ENCODE results near the gene NFATC2.
A peak's percentile ranks its signal among the peaks of the same experiment; 100 is the strongest.

Gene NFATC2

DNA sequence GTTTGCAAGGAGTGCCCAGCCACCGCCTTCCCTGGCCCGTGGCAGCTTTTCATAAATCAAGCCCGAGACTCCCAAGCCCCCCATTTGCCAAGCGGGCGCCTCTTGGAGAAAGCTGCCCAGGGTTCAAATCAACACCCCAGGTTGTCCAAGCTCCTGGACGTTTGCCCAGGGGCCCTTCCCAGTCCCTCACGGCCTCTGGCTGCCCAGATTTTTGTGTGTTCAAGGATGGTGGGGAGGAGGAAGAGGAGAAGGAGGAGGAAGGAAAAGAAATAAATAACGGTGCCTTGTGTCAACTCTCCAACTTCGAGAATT lies 20.6 kb upstream of the NFATC2 start:
- DNase-seq (ENCODE audit: low spot score) = no peak
- in situ Hi-C loops (cut with MboI; ENCODE audit: low sequenced_read_pairs, unreplicated experiment) = no loop called here
- TF ChIP-seq, protein P1, sequence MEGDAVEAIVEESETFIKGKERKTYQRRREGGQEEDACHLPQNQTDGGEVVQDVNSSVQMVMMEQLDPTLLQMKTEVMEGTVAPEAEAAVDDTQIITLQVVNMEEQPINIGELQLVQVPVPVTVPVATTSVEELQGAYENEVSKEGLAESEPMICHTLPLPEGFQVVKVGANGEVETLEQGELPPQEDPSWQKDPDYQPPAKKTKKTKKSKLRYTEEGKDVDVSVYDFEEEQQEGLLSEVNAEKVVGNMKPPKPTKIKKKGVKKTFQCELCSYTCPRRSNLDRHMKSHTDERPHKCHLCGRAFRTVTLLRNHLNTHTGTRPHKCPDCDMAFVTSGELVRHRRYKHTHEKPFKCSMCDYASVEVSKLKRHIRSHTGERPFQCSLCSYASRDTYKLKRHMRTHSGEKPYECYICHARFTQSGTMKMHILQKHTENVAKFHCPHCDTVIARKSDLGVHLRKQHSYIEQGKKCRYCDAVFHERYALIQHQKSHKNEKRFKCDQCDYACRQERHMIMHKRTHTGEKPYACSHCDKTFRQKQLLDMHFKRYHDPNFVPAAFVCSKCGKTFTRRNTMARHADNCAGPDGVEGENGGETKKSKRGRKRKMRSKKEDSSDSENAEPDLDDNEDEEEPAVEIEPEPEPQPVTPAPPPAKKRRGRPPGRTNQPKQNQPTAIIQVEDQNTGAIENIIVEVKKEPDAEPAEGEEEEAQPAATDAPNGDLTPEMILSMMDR (IDR thresholded peaks at IDR 0.05; ENCODE audit: borderline replicate concordance, control extremely low read depth, extremely low read depth, insufficient read depth, missing control alignments) = no peak

DNA sequence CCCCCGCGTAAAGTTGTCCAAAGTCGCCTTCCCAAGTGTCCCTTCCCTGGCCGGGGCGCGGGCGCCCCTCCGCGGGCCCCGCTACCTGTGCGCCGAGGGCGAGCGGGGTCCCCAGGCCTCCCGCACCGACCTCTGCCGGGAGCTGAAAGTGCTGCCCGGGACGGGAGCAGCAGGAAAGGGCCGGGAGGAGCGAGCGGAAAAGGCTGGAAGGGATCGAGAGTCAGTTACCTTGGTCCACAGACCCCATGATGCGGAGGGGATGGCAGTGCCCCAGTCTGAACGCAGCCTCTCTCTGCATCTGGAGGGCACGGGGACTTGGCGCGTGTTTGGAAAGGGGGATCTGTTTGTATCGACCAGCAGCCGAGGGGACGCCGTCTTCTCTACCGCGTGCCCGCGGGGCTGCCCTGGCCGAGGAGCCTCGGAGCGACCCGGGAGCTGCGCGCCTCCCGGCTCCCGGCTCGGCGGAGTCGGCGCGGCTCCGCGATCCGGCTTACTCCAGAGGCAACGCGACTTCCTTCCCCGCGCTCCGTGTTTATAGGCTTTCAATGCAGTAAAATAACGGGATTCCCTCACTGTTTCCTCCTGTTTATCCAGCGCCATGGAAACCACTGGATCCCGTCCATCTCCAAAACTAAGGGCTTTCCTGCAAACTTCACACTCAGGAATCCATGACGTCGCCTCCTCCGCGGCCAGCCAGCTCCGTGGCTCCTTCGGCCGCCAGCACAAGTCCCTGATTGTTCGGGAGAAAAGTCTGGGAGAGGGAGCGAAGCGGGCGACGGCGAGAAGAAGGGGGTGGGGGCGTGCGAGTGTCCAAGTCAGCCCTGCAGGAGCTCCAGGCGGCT lies 20.0 kb upstream of the NFATC2 start:
- in situ Hi-C loops (cut with MboI; ENCODE audit: low sequenced_read_pairs, unreplicated experiment) = no loop called here
- peak; percentile 50 for DNase-seq (ENCODE audit: low spot score)
- TF ChIP-seq, protein P1 (IDR thresholded peaks at IDR 0.05; ENCODE audit: borderline replicate concordance, control extremely low read depth, extremely low read depth, insufficient read depth, missing control alignments) = peak; percentile 4

DNA sequence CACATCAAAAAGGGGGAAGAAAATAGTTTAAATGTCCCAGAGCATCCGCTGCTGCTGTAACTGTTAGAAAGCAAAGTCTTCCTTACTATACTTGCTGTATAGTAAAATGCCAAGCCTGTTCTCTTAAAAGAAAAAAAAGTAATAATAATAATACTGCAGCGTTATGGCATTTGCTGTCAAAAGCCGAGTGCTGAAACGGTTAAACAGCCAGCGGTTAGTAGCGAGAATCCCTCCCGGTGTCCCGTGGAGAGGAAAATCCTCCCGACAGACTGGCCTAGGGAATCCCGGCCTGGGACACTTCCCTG lies 19.5 kb upstream of the NFATC2 start:
- DNase-seq (ENCODE audit: low spot score) = no peak
- in situ Hi-C loops (cut with MboI; ENCODE audit: low sequenced_read_pairs, unreplicated experiment) = no loop called here
- TF ChIP-seq, protein P1 (IDR thresholded peaks at IDR 0.05; ENCODE audit: borderline replicate concordance, control extremely low read depth, extremely low read depth, insufficient read depth, missing control alignments) = no peak

DNA sequence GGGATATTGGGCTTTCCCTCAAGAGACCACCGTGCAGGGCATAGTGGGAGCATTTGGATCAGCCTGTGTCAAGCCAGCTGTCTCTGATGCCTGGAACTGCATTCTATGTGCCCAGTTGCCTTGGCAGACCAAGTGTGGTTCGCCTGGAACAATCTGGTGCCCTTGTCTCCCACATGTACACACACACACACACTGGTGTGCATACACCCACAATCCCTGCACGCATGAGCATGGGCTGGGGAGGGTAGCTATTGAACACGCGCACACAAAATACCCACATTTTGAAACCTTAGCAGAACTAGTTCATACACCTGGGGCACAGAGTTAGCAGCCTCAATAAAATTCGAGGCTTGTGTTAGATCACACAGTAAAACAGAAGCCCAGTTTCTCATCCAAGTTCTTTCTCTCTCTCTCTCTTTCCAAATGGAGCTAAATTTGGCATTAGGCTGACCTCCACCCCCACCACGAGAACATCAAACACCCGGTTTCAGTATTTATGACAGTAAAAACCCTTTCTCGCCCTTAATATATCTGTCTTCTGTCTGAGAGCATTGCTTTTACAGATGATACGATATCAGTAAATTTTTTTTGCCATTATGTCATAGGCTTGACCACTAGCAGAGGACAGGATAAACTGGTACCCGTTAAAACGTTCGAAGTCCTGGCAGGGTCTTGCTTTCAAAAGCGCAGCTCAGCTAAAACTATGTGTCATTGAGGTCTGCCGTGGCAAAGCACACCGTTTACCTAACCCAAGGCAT lies 18.2 kb upstream of the NFATC2 start:
- in situ Hi-C loops (cut with MboI; ENCODE audit: low sequenced_read_pairs, unreplicated experiment) = no loop called here
- TF ChIP-seq, protein P1 (IDR thresholded peaks at IDR 0.05; ENCODE audit: borderline replicate concordance, control extremely low read depth, extremely low read depth, insufficient read depth, missing control alignments) = no peak
- no peak for DNase-seq (ENCODE audit: low spot score)

DNA sequence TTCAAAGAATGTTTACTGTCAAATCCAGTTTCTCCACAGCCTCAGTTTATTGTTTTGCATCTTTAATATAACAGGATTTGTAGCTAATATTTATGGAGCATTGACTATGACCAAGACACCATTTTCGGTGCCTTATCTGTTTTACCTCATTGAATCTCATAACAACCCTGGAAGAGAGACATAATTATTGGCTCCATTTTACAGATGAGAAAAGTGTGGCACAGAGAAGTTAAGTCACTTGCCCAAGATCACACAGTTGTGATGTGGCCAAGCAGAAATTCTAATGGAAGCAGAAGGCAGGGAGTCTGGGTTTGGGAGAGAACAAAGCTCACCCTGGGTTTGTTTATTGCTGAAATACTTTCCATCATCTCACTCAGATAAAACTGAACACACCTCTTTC lies 17.5 kb upstream of the NFATC2 start:
- TF ChIP-seq, protein P1 (IDR thresholded peaks at IDR 0.05; ENCODE audit: borderline replicate concordance, control extremely low read depth, extremely low read depth, insufficient read depth, missing control alignments) = no peak
- DNase-seq (ENCODE audit: low spot score) = no peak
- in situ Hi-C loops (cut with MboI; ENCODE audit: low sequenced_read_pairs, unreplicated experiment) = no loop called here

DNA sequence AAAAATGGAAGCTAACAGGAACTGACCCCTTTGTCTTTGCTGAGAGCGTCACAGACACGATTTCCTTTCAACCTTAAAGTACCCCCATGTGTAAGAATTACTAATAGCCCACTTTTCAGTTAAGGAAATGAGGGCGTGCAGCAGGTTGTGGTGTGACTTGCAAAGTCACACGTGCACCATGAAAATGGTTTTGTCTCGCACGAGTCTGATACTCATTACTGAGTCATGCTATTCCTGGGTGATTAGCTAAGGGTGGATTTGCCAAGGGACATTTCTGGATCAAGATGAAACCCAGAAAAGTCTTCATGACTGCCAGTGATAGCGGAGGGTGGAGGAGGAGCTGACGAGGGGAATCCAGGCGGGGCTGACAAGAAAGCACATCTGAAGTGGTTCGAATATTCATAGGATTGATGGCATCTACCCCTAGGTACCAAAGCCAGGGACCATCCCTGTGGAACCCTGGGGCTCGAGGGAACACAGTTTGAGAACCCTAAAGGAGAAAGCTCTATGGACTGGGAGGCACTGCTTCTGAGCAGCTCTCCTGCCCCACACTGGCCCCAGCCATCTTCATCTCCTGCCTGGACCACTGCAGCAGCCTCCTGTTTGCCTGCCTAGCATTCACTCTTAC lies 12.1 kb upstream of the NFATC2 start:
- TF ChIP-seq, protein P1 (IDR thresholded peaks at IDR 0.05; ENCODE audit: borderline replicate concordance, control extremely low read depth, extremely low read depth, insufficient read depth, missing control alignments) = no peak
- no peak for DNase-seq (ENCODE audit: low spot score)
- in situ Hi-C loops (cut with MboI; ENCODE audit: low sequenced_read_pairs, unreplicated experiment) = no loop called here
